ENCODE measurements around the gene GALK2.

DNA sequence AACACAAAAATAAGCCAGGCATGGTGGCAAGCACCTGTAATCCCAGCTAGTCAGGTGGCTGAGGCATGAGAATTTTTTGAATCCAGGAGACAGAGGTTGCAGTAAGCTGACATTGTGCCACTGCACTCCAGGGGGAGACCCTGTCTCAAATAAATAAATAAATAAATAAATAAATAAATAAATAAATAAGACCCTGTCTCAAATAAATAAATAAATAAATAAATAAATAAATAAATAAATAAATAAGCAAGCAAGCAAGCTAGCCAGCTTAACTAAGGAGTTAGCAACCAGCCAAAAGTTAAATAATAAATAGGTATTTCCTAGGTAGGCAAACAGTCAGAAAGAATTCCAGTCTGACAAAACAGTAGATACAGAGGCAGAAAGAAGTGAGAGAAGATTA, 123.9 kb downstream of the GALK2 start:
- TF ChIP-seq, protein P1, sequence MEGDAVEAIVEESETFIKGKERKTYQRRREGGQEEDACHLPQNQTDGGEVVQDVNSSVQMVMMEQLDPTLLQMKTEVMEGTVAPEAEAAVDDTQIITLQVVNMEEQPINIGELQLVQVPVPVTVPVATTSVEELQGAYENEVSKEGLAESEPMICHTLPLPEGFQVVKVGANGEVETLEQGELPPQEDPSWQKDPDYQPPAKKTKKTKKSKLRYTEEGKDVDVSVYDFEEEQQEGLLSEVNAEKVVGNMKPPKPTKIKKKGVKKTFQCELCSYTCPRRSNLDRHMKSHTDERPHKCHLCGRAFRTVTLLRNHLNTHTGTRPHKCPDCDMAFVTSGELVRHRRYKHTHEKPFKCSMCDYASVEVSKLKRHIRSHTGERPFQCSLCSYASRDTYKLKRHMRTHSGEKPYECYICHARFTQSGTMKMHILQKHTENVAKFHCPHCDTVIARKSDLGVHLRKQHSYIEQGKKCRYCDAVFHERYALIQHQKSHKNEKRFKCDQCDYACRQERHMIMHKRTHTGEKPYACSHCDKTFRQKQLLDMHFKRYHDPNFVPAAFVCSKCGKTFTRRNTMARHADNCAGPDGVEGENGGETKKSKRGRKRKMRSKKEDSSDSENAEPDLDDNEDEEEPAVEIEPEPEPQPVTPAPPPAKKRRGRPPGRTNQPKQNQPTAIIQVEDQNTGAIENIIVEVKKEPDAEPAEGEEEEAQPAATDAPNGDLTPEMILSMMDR (IDR thresholded peaks at IDR 0.05): no peak
- TF ChIP-seq POLR2A (IDR thresholded peaks at IDR 0.05): no peak
- TF ChIP-seq POLR2AphosphoS5 (IDR thresholded peaks at IDR 0.05): no peak

Data from breast epithelium (tissue), 3 donors.